ENCODE data around the gene SLC9A9.

DNA sequence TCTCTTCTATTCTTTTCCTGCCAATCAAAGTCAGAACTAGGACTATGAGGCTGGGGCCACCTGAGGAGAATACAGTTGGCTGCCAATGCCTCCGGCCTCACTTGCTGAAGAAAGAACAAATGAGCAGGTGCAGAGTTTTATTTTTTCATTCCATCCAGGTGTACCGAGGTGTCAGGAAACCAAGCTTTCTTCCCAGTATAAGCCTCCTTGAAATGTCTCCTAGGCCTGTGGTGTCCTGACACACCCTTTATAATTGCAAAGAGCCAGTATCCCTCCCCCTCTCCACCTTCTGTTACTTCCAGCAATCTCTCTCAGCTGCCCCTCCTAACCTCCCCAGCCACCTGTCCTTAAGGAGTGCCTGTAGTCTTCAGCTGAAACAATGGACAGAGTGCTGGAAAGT is 127.9 kb downstream of the SLC9A9 start:
- TF ChIP-seq, protein P1, sequence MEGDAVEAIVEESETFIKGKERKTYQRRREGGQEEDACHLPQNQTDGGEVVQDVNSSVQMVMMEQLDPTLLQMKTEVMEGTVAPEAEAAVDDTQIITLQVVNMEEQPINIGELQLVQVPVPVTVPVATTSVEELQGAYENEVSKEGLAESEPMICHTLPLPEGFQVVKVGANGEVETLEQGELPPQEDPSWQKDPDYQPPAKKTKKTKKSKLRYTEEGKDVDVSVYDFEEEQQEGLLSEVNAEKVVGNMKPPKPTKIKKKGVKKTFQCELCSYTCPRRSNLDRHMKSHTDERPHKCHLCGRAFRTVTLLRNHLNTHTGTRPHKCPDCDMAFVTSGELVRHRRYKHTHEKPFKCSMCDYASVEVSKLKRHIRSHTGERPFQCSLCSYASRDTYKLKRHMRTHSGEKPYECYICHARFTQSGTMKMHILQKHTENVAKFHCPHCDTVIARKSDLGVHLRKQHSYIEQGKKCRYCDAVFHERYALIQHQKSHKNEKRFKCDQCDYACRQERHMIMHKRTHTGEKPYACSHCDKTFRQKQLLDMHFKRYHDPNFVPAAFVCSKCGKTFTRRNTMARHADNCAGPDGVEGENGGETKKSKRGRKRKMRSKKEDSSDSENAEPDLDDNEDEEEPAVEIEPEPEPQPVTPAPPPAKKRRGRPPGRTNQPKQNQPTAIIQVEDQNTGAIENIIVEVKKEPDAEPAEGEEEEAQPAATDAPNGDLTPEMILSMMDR (IDR thresholded peaks at IDR 0.05), result no peak
- TF ChIP-seq POLR2A (IDR thresholded peaks at IDR 0.05), result no peak

Data from thyroid gland (tissue), 4 donors.